Kidney (tissue), 14 donors: Measurements from ENCODE around the gene ZCCHC8. TPM values are rescaled to one million over a fixed set of nuclear protein-coding genes. Genes with fewer than 3 reads are reported as not detected.

Experiments used
- DNase-seq, 5 donors: peaks; one replicate each; pipeline ENCODE4 v3.0.0-alpha.2; 2013 to 2020
- FAIRE-seq: peaks from 2 replicates; lab custom pipeline; 2012; peaks lifted over from hg19 to GRCh38; lab: Jason Lieb, UNC
- H3K27ac ChIP-seq, 2 donors: one replicate each; pipeline ENCODE4 v1.7.0; 2013; ENCODE audit warnings: low read depth in 2 of 2, low read length in 2 of 2, inconsistent platforms in 1 of 2
- H3K27me3 ChIP-seq: one replicate; pipeline ENCODE4 v1.7.1; 2013; ENCODE audit warnings: low read length, inconsistent platforms; ENCODE audit not compliant: control insufficient read depth, insufficient read depth
- H3K36me3 ChIP-seq, 3 donors: one replicate each; pipeline versions ENCODE4 v1.7.0 to v1.7.1; 2013; ENCODE audit warnings: low read length in 3 of 3, control low read depth in 1 of 3, inconsistent platforms in 1 of 3; ENCODE audit not compliant: insufficient read depth in 3 of 3, control insufficient read depth in 2 of 3
- H3K4me1 ChIP-seq, 3 donors: one replicate each; pipeline versions ENCODE4 v1.7.0 to v1.7.1; 2013; ENCODE audit warnings: low read length in 3 of 3, inconsistent platforms in 1 of 3, low read depth in 1 of 3; ENCODE audit not compliant: control insufficient read depth in 2 of 3, insufficient read depth in 2 of 3
- H3K4me3 ChIP-seq, 3 donors: one replicate each; pipeline versions ENCODE4 v1.7.0 to v1.8.1; 2013; ENCODE audit warnings: low read length in 3 of 3, control low read depth in 1 of 3, inconsistent platforms in 1 of 3
- H3K9ac ChIP-seq, 3 donors: one replicate each; pipeline versions ENCODE4 v1.7.0 to v1.7.1; 2013; ENCODE audit warnings: low read length in 3 of 3, control low read depth in 1 of 3, inconsistent platforms in 1 of 3
- H3K9me3 ChIP-seq, 3 donors: one replicate each; pipeline versions ENCODE4 v1.7.0 to v1.7.1; 2013; ENCODE audit warnings: low read length in 3 of 3, control low read depth in 1 of 3, inconsistent platforms in 1 of 3; ENCODE audit not compliant: control insufficient read depth in 2 of 3, insufficient read depth in 1 of 3
- CTCF ChIP-seq: IDR thresholded peaks from 3 replicates; pipeline ENCODE4 v1.5.1; 2012; ENCODE audit warnings: mild to moderate bottlenecking, moderate library complexity, borderline replicate concordance; ENCODE audit not compliant: insufficient read depth; ENCODE audit errors: extremely low read depth
- intact Hi-C: fragments of 100-400 bp; cut with DNase I; formaldehyde crosslinking; loops from one replicate; pipeline ENCODE4 v1.11.1; 2022
- polyA plus RNA-seq: library from polyadenylated mRNA; stranded (reverse); fragments of 350-450 nt; fragmentation: Illumina TruSeq; extraction: RNeasy Lipid Tissue Mini Kit (QIAGEN cat#74804); gene quantifications from one replicate; pipeline ENCODE4 v1.2.3, GENCODE V29; 2014; ENCODE audit warnings: low read depth, low replicate concordance; ENCODE audit not compliant: insufficient read depth
- total RNA-seq: library from RNA; stranded (reverse); fragmentation: NEBNext Ultra II Directional; extraction: Animal tissue kit (Norgen Biotek cat#: 25700); gene quantifications from one replicate; pipeline ENCODE4 v1.2.1, GENCODE V29; 2021
- donor health status: control.
- donor health status: control.
- donor health status: control.
- donor health status: control.
- donor health status: control.
- donor health status: DM: yes; HTN: yes; CAD: no.
- donor health status: Normal renal cell carcinoma (clear cell type).

The ZCCHC8 gene
- total and polyA plus RNA-seq, 2 donors from 2014 or later, result 10.9 to 25.8 TPM

DNA sequence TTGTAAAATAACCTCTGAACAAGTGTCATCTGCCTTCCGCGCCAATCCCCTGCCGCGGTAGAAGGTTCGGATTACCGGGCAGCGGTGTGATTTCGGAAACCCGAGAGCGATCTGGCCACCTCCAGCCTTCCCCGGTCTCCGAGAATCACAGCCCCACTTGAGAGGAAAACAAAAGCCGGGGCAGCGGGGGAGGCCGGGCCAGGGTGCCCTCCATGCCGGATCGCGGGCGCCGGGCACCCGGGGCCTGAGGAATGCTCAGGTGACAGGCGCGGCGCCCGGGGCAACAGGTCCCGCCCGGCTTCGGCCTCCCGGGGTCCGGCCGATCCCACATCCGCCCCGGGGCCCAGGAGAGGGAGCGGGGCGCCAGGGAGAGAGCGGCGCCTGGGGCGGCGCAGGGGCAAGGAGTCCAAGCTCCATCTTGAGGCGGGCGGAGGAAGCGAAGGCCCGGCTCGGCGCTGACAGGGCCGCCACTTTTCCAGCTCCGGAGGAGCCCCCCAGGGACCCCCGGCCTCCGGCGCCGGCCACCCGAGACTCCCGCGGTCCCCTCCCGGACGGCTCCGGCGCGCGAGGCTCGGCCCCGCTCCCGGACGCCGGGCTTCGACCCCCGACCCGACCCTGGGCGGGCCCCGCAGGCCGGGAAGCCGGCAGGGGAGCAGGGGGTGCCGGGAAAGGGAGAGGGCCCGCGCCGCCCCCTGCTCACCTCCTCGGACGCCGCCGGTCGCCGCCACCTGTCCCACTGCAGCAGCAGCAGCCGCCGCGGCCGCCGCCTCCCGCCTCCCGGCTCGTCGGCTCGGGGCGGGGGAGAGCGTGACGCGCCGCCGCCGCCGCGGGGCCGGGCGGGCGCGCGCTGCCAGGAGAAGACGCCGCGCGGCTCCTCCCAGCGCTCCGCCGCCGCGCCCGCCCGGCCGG, 78.7 kb downstream of the ZCCHC8 start, which contains the start of gene CLIP1:
Gene CLIP1 (minus strand): TSS at position 849 of the 909 bp plus-strand sequence. CDS start 42,217 bp downstream, outside the sequence.
- peak; percentile 32 for TF ChIP-seq CTCF
- H3K9ac ChIP-seq, result peak within 1 kb of the TSS; percentile 62 to 99 (median 98)
- H3K9me3 ChIP-seq, result no peaks in the 10 kb centered on the region
- H3K4me3 ChIP-seq, result peak within 1 kb of the TSS; percentile 73 to 93 (median 93)
- no peak for FAIRE-seq
- peak; percentile 71 to 89 (median 81) for DNase-seq
- H3K36me3 ChIP-seq, result no peaks in the 10 kb centered on the region
- H3K4me1 ChIP-seq, result peaks cover 4 to 21% (median 16%) of the 10 kb centered on the region in 3 donors
- H3K27me3 ChIP-seq, result no peaks in the 10 kb centered on the region
- intact Hi-C loops, result no loop called here
- peak within 1 kb of the TSS; percentile 96 to 99 for H3K27ac ChIP-seq

Other genes starting within 250 kb of the ZCCHC8 start
- 20.1 TPM for gene VPS33A, start 234.4 kb downstream of the ZCCHC8 start, total RNA-seq
- 11.1 TPM for gene VPS33A, start 234.4 kb downstream of the ZCCHC8 start, polyA plus RNA-seq
- 85.3 TPM for gene CLIP1, start 78.3 kb downstream of the ZCCHC8 start, total RNA-seq
- 14.5 TPM for gene CLIP1, start 78.3 kb downstream of the ZCCHC8 start, polyA plus RNA-seq
- 73.9 TPM for gene RSRC2, start 26.0 kb upstream of the ZCCHC8 start, total RNA-seq
- 39.4 TPM for gene RSRC2, start 26.0 kb upstream of the ZCCHC8 start, polyA plus RNA-seq
- 12.6 TPM for gene KNTC1, start 26.3 kb upstream of the ZCCHC8 start, total RNA-seq
- 4.3 TPM for gene KNTC1, start 26.3 kb upstream of the ZCCHC8 start, polyA plus RNA-seq
- gene HCAR2, start 202.4 kb upstream of the ZCCHC8 start, total RNA-seq, result not detected
- not detected for gene HCAR2, start 202.4 kb upstream of the ZCCHC8 start, polyA plus RNA-seq
- gene HCAR3, start 215.9 kb upstream of the ZCCHC8 start, total RNA-seq, result not detected
- gene HCAR3, start 215.9 kb upstream of the ZCCHC8 start, polyA plus RNA-seq, result not detected
- gene HCAR1, start 229.9 kb upstream of the ZCCHC8 start, total RNA-seq, result 0.72 TPM
- gene HCAR1, start 229.9 kb upstream of the ZCCHC8 start, polyA plus RNA-seq, result 0.99 TPM